Keratinocyte (primary cell): ENCODE measurements around the gene QTRT2. TPM values are rescaled to one million over a fixed set of nuclear protein-coding genes. Genes with fewer than 3 reads are reported as not detected.

Source experiments
- DNase-seq: peaks from one replicate; pipeline ENCODE4 v3.0.0-alpha.2; 2011; ENCODE audit warnings: low read depth, missing footprints, low spot score
- FAIRE-seq: peaks from 2 replicates; lab custom pipeline; 2011; peaks lifted over from hg19 to GRCh38; lab: Jason Lieb, UNC
- H2AFZ ChIP-seq: 2 replicates; pipeline ENCODE4 v1.6.0; 2012; ENCODE audit warnings: low read length, control low read depth, inconsistent platforms; ENCODE audit not compliant: control insufficient read depth
- H3K27ac ChIP-seq: 2 replicates; pipeline ENCODE4 v1.5.1; 2011; ENCODE audit warnings: low read length; ENCODE audit not compliant: control insufficient read depth, insufficient read depth
- H3K27me3 ChIP-seq: 3 replicates; pipeline ENCODE4 v1.6.0; 2011; ENCODE audit warnings: low read length; ENCODE audit not compliant: control insufficient read depth, insufficient read depth; ENCODE audit errors: extremely low read depth
- H3K36me3 ChIP-seq, 2 experiments: 2 replicates in 1 of 2; 3 replicates in 1 of 2; pipeline ENCODE4 v1.5.1; 2011; ENCODE audit warnings: low read length in 2 of 2, mild to moderate bottlenecking in 1 of 2; ENCODE audit not compliant: control insufficient read depth in 2 of 2, insufficient read depth in 2 of 2; ENCODE audit errors: extremely low read depth in 1 of 2
- H3K4me1 ChIP-seq: 3 replicates; pipeline ENCODE4 v1.5.1; 2011; ENCODE audit warnings: low read length; ENCODE audit not compliant: control insufficient read depth, insufficient read depth; ENCODE audit errors: extremely low read depth
- H3K4me2 ChIP-seq: 3 replicates; pipeline ENCODE4 v1.6.0; 2011; ENCODE audit warnings: low read depth, low read length; ENCODE audit not compliant: control insufficient read depth, insufficient read depth; ENCODE audit errors: extremely low read depth
- H3K4me3 ChIP-seq, 3 experiments: fragments of 200-600 bp in 1 of 3; sonication (generic) in 1 of 3; 2 replicates in 2 of 3; 3 replicates in 1 of 3; pipeline ENCODE4 v1.5.1; 2011 to 2016; ENCODE audit warnings: low read length in 3 of 3, mild to moderate bottlenecking in 3 of 3, control low read depth in 2 of 3, inconsistent platforms in 1 of 3, low read depth in 1 of 3, mixed read lengths in 1 of 3, mixed run types in 1 of 3, moderate library complexity in 1 of 3; ENCODE audit not compliant: control insufficient read depth in 2 of 3, insufficient read depth in 2 of 3; ENCODE audit errors: extremely low read depth in 1 of 3
- H3K79me2 ChIP-seq: 2 replicates; pipeline ENCODE4 v1.6.0; 2012; ENCODE audit warnings: low read length; ENCODE audit not compliant: control insufficient read depth, insufficient read depth
- H3K9ac ChIP-seq: 3 replicates; pipeline ENCODE4 v1.6.0; 2011; ENCODE audit warnings: low read length; ENCODE audit not compliant: control insufficient read depth, insufficient read depth; ENCODE audit errors: extremely low read depth
- H3K9me1 ChIP-seq: 3 replicates; pipeline ENCODE4 v1.6.0; 2011; ENCODE audit warnings: low read length; ENCODE audit not compliant: control insufficient read depth, insufficient read depth; ENCODE audit errors: extremely low read depth
- H3K9me3 ChIP-seq: 2 replicates; pipeline ENCODE4 v1.5.1; 2012; ENCODE audit warnings: low read depth, low read length; ENCODE audit not compliant: control insufficient read depth
- H4K20me1 ChIP-seq: 3 replicates; pipeline ENCODE4 v1.6.0; 2011; ENCODE audit warnings: low read length; ENCODE audit not compliant: control insufficient read depth, insufficient read depth; ENCODE audit errors: extremely low read depth
- CTCF ChIP-seq, 3 experiments: IDR thresholded peaks in 1 of 3; conservative IDR thresholded peaks in 1 of 3; optimal IDR thresholded peaks in 1 of 3; 2 replicates in 2 of 3; 3 replicates in 1 of 3; pipeline versions ENCODE3 to v1.5.1; 2011; ENCODE audit warnings: low read length in 3 of 3, mild to moderate bottlenecking in 3 of 3, moderate library complexity in 2 of 3, control low read depth in 1 of 3, inconsistent platforms in 1 of 3; ENCODE audit not compliant: insufficient read depth in 2 of 3; ENCODE audit errors: extremely low read depth in 1 of 3
- EZH2 ChIP-seq: IDR thresholded peaks from one replicate; pipeline ENCODE4 v1.6.1; 2012; ENCODE audit warnings: inconsistent platforms, mild to moderate bottlenecking, low read length, moderate library complexity
- dilution Hi-C: fragments of 300-500 bp; cut with MboI; formaldehyde crosslinking; loops from one replicate; pipeline ENCODE4 v1.7.0; 2020; ENCODE audit warnings: low sequenced_read_pairs; ENCODE audit not compliant: extremely low pct_ligation_motif_present
- polyA plus RNA-seq, 5 experiments: library from polyadenylated mRNA; depleted of rRNA in 3 of 5; stranded (reverse) in 3 of 5; stranded (forward) in 1 of 5; unstranded in 1 of 5; fragments of >200 nt; gene quantifications; 1 replicate in 1 of 5; 2 replicates in 3 of 5; 3 replicates in 1 of 5; pipeline versions ENCODE4 v1.2.1 to v1.2.3, GENCODE V29; 2011 to 2012; ENCODE audit warnings: missing spikeins in 2 of 5, low read depth in 1 of 5, low replicate concordance in 1 of 5

The QTRT2 gene
- polyA plus RNA-seq, 1 donor (not counting 4 experiments of a cell fraction or from before 2014, with no cell fraction given) = 18.3 TPM

GRCh38 chr3:114127517-114127916 is 71.0 kb downstream of the QTRT2 start:
- no peak for FAIRE-seq

GRCh38 chr3:114128231-114128630 is 71.7 kb downstream of the QTRT2 start:
- Histone ChIP-seq H3K4me3 (no peak overlapping the region), H3K79me2 (no peaks in the 10 kb centered on the region), H4K20me1 (no peaks in the 10 kb centered on the region), H3K4me2 (no peak overlapping the region), H3K27me3 (no peaks in the 10 kb centered on the region), H3K9me3 (no peaks in the 10 kb centered on the region), H3K9me1 (no peaks in the 10 kb centered on the region), H3K9ac (no peak overlapping the region), H3K36me3 (no peaks in the 10 kb centered on the region), H2AFZ (no peak overlapping the region), H3K4me1 (peaks cover 3% of the 10 kb centered on the region), H3K27ac (no peak overlapping the region)
- TF ChIP-seq EZH2 (no peak), CTCF (optimal IDR thresholded peaks at IDR 0.05 in 1 of 3, IDR thresholded peaks at IDR 0.05 in 1 of 3, conservative IDR thresholded peaks at IDR 0.05 in 1 of 3; ENCODE audit: extremely low read depth in 1 of 3, insufficient read depth in 2 of 3, low read length in 3 of 3) (no peak)
- DNase-seq = no peak
- no peak for FAIRE-seq
- dilution Hi-C loops = no loop called here

More at GRCh38 chr3:114127517-114127916, 71.0 kb downstream of the QTRT2 start:
- Histone ChIP-seq H3K4me1 (peaks cover 3% of the 10 kb centered on the region), H3K27me3 (no peaks in the 10 kb centered on the region), H3K4me3 (no peak overlapping the region), H3K4me2 (no peak overlapping the region), H3K36me3 (no peaks in the 10 kb centered on the region), H3K9ac (no peak overlapping the region), H3K9me1 (no peaks in the 10 kb centered on the region), H3K27ac (no peak overlapping the region), H3K79me2 (no peaks in the 10 kb centered on the region), H4K20me1 (no peaks in the 10 kb centered on the region), H2AFZ (no peak overlapping the region), H3K9me3 (no peaks in the 10 kb centered on the region)
- dilution Hi-C loops = no loop called here
- no peak for TF ChIP-seq CTCF (optimal IDR thresholded peaks at IDR 0.05 in 1 of 3, IDR thresholded peaks at IDR 0.05 in 1 of 3, conservative IDR thresholded peaks at IDR 0.05 in 1 of 3; ENCODE audit: extremely low read depth in 1 of 3, insufficient read depth in 2 of 3, low read length in 3 of 3)
- no peak for TF ChIP-seq EZH2
- DNase-seq = no peak
